GM21737 (cell line): Measurements from ENCODE around the gene KCNAB1.
"Not testable (repeated sequence)": the region's sequence is repeated elsewhere in the genome, so short reads cannot be mapped to it uniquely, and the experiment has no call there.

Experiments used
- ATAC-seq: cut with Tn5 transposase; IDR thresholded peaks from one replicate; pipeline ENCODE4 v1.9.1; 2021; ENCODE audit warnings: mild to moderate bottlenecking, moderate library complexity; ENCODE audit not compliant: unreplicated experiment

Gene KCNAB1

GRCh38 chr3:156558389-156558788, 438.0 kb downstream of the KCNAB1 start:
- ATAC-seq = no peak

GRCh38 chr3:156559321-156559720, 438.9 kb downstream of the KCNAB1 start:
- no peak for ATAC-seq

- ATAC-seq = no peak
These were observed 441.2 kb downstream of the KCNAB1 start for GRCh38 chr3:156561533-156561932.

GRCh38 chr3:156562486-156562885, 442.1 kb downstream of the KCNAB1 start:
- not testable (repeated sequence) for ATAC-seq

- no peak for ATAC-seq
These were observed 443.7 kb downstream of the KCNAB1 start for GRCh38 chr3:156563900-156564682.

- ATAC-seq = not testable (repeated sequence)
These were observed 448.6 kb downstream of the KCNAB1 start for GRCh38 chr3:156569016-156569415.

GRCh38 chr3:156569881-156570280, 449.5 kb downstream of the KCNAB1 start:
- not testable (repeated sequence) for ATAC-seq

GRCh38 chr3:156575641-156576040, 455.3 kb downstream of the KCNAB1 start:
- ATAC-seq = no peak

- ATAC-seq = no peak
These were observed 455.7 kb downstream of the KCNAB1 start for GRCh38 chr3:156576051-156576450.

- no peak for ATAC-seq
These were observed 456.4 kb downstream of the KCNAB1 start for GRCh38 chr3:156576651-156577348.

GRCh38 chr3:156577736-156578135, 457.4 kb downstream of the KCNAB1 start:
- no peak for ATAC-seq

- ATAC-seq = no peak
These were observed 459.1 kb downstream of the KCNAB1 start for GRCh38 chr3:156579427-156579851.

- no peak for ATAC-seq
These were observed 460.7 kb downstream of the KCNAB1 start for GRCh38 chr3:156581033-156581432.

- no peak for ATAC-seq
These were observed 461.6 kb downstream of the KCNAB1 start for GRCh38 chr3:156581954-156582353.

GRCh38 chr3:156582532-156583183, 462.3 kb downstream of the KCNAB1 start:
- peak; percentile 68 for ATAC-seq

- ATAC-seq = no peak
These were observed 463.1 kb downstream of the KCNAB1 start for GRCh38 chr3:156583469-156583868.

- ATAC-seq = no peak
These were observed 466.8 kb downstream of the KCNAB1 start for GRCh38 chr3:156586905-156587759.

- no peak for ATAC-seq
These were observed 467.3 kb downstream of the KCNAB1 start for GRCh38 chr3:156587760-156588069.
